GM23338 (cell line): ENCODE measurements around the gene GRSF1. TPM values are rescaled to one million over a fixed set of nuclear protein-coding genes. Genes with fewer than 3 reads are reported as not detected.

Experiments used
- ATAC-seq: fragments of 200-7000 bp; cut with Tn5 transposase; 3 replicates; pipeline ENCODE4 v1.9.1; 2020
- DNase-seq: peaks from one replicate; pipeline ENCODE4 v3.0.0-alpha.2; 2015; ENCODE audit warnings: low spot score
- H2AFZ ChIP-seq: fragments of 200-600 bp; sonication (generic); 2 replicates; pipeline ENCODE4 v1.8.0; 2016; ENCODE audit warnings: antibody characterized with exemption, mild to moderate bottlenecking, moderate library complexity
- H3F3A ChIP-seq: fragments of 200-600 bp; sonication (generic); replicated peaks from 2 replicates; pipeline ENCODE4 v1.8.0; 2017; ENCODE audit warnings: antibody characterized with exemption, mixed run types, low read depth
- H3K27ac ChIP-seq: fragments of 200-600 bp; sonication (generic); 2 replicates; pipeline ENCODE4 v1.6.1; 2016; ENCODE audit warnings: low read depth
- H3K27me3 ChIP-seq: fragments of 200-600 bp; sonication (generic); 2 replicates; pipeline ENCODE4 v1.8.0; 2016; ENCODE audit warnings: mild to moderate bottlenecking, mixed run types, moderate library complexity; ENCODE audit not compliant: insufficient read depth
- H3K36me3 ChIP-seq: fragments of 200-600 bp; sonication (generic); 2 replicates; pipeline ENCODE4 v1.8.0; 2016; ENCODE audit warnings: mild to moderate bottlenecking; ENCODE audit not compliant: insufficient read depth
- H3K4me1 ChIP-seq: fragments of 200-600 bp; sonication (generic); 2 replicates; pipeline ENCODE4 v1.8.0; 2016; ENCODE audit warnings: mild to moderate bottlenecking, moderate library complexity; ENCODE audit not compliant: insufficient read depth
- H3K4me2 ChIP-seq: fragments of 200-600 bp; sonication (generic); 2 replicates; pipeline ENCODE4 v1.7.1; 2017; ENCODE audit warnings: mixed run types
- H3K4me3 ChIP-seq: fragments of 200-600 bp; sonication (generic); 2 replicates; pipeline ENCODE4 v1.6.1; 2016; ENCODE audit warnings: mixed run types
- H3K79me2 ChIP-seq: fragments of 200-600 bp; sonication (generic); replicated peaks from 2 replicates; pipeline ENCODE4 v1.8.0; 2017; ENCODE audit warnings: mild to moderate bottlenecking; ENCODE audit not compliant: insufficient read depth
- H3K9me2 ChIP-seq: fragments of 200-600 bp; sonication (generic); 2 replicates; pipeline ENCODE4 v1.8.0; 2017; ENCODE audit not compliant: insufficient read depth
- H4K20me1 ChIP-seq: fragments of 200-600 bp; sonication (generic); replicated peaks from 2 replicates; pipeline ENCODE4 v1.8.0; 2017; ENCODE audit warnings: mild to moderate bottlenecking; ENCODE audit not compliant: insufficient read depth
- H3K27ac Mint-ChIP-seq: 2 replicates; pipeline ENCODE4 v1.8.0; 2020; ENCODE audit warnings: inconsistent platforms, mild to moderate bottlenecking, moderate library complexity, mixed read lengths
- H3K27me3 Mint-ChIP-seq: 3 replicates; pipeline ENCODE4 v1.8.0; 2022; ENCODE audit warnings: low read depth, mild to moderate bottlenecking, moderate library complexity, mixed read lengths, inconsistent platforms; ENCODE audit not compliant: insufficient read depth, poor library complexity
- H3K36me3 Mint-ChIP-seq: 3 replicates; pipeline ENCODE4 v1.8.0; 2021; ENCODE audit warnings: low read depth, mild to moderate bottlenecking, inconsistent platforms, moderate library complexity, mixed read lengths
- H3K4me1 Mint-ChIP-seq: 3 replicates; pipeline ENCODE4 v1.8.0; 2020; ENCODE audit warnings: mild to moderate bottlenecking, inconsistent platforms, mixed read lengths
- H3K4me3 Mint-ChIP-seq: 3 replicates; pipeline ENCODE4 v1.8.0; 2021; ENCODE audit warnings: moderate library complexity, mild to moderate bottlenecking, inconsistent platforms, mixed read lengths
- H3K9me3 Mint-ChIP-seq: 3 replicates; pipeline ENCODE4 v1.8.0; 2020; ENCODE audit warnings: moderate library complexity, mild to moderate bottlenecking, inconsistent platforms, mixed read lengths
- EZH2 ChIP-seq: fragments of 200-600 bp; sonication (generic); IDR thresholded peaks from one replicate; pipeline ENCODE4 v1.8.0; 2017; ENCODE audit warnings: antibody characterized with exemption, mild to moderate bottlenecking, low read depth; ENCODE audit not compliant: unreplicated experiment
- JUNB ChIP-seq: IDR thresholded peaks from one replicate; pipeline ENCODE4 v1.6.1; 2016; ENCODE audit warnings: antibody characterized with exemption; ENCODE audit not compliant: unreplicated experiment
- NANOG ChIP-seq: IDR thresholded peaks from 2 replicates; pipeline ENCODE4 v1.6.1; 2016; ENCODE audit warnings: antibody characterized with exemption, borderline replicate concordance
- STAT1 ChIP-seq: IDR thresholded peaks from one replicate; pipeline ENCODE4 v1.6.1; 2016; ENCODE audit warnings: antibody characterized with exemption; ENCODE audit not compliant: unreplicated experiment
- polyA plus RNA-seq: library from polyadenylated mRNA; unstranded; fragments of >200 nt; fragmentation: Nextera tagmentation; extraction: Ambion mirVana; gene quantifications from 2 replicates; pipeline ENCODE4 v1.2.1, GENCODE V29; 2016
- total RNA-seq: library from RNA; depleted of rRNA; stranded (reverse); fragments of >200 nt; shearing (Covaris generic); gene quantifications from 2 replicates; pipeline ENCODE4 v1.2.3, GENCODE V29; 2014
- TF ChIP-seq, protein P1 (sequence below), 2 experiments: fragments of 200-600 bp in 1 of 2; sonication (generic) in 1 of 2; conservative IDR thresholded peaks; 2 replicates each; pipeline versions ENCODE4 v1.5.1 to v1.6.1; 2016 to 2017; ENCODE audit warnings: antibody characterized with exemption in 2 of 2, low read depth in 2 of 2, mild to moderate bottlenecking in 2 of 2, moderate library complexity in 1 of 2
- TF ChIP-seq, protein P2 (sequence below): IDR thresholded peaks from 2 replicates; pipeline ENCODE4 v1.6.1; 2016; ENCODE audit warnings: antibody characterized with exemption
- TF ChIP-seq, protein P3 (sequence below): IDR thresholded peaks from one replicate; pipeline ENCODE4 v1.6.1; 2018; ENCODE audit warnings: antibody characterized with exemption; ENCODE audit not compliant: unreplicated experiment
- TF ChIP-seq, protein P4 (sequence below): fragments of 250-450 bp; sonication (Bioruptor Pico); IDR thresholded peaks from 2 replicates; pipeline ENCODE4 v1.5.0; 2020; ENCODE audit warnings: mild to moderate bottlenecking, moderate library complexity

GRSF1 gene
- total and polyA plus RNA-seq, 2 experiments from 2014 or later, result 77.3 to 108 TPM

DNA sequence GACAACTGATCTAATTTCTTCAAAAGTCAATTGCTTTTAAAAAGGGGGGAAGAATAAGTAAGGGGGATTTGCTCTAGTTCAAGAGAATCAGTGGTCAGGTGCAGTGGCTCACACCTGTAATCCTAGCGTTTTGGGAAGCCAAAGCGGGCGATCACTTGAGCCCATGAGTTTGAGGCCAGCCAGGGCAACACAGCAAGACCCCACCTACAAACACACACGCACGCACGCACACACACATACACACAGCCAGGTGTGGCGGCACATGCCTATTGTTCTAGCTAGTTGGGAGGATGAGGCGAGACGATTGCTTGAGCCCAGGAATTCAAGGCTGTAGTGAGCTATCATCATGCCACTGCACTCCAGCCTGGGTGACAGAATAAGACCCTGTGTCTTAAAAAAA lies 9.6 kb downstream of the GRSF1 start:
- no peak overlapping the region for H3K4me3 ChIP-seq
- no peak overlapping the region for H2AFZ ChIP-seq
- H3K27ac ChIP-seq, result no peak overlapping the region
- no peaks in the 10 kb centered on the region for H3K4me1 ChIP-seq
- no peaks in the 10 kb centered on the region for H3K9me3 Mint-ChIP-seq
- no peak overlapping the region for H3K4me3 Mint-ChIP-seq
- no peak for DNase-seq
- no peak overlapping the region for H3K4me2 ChIP-seq
- TF ChIP-seq, protein P1, sequence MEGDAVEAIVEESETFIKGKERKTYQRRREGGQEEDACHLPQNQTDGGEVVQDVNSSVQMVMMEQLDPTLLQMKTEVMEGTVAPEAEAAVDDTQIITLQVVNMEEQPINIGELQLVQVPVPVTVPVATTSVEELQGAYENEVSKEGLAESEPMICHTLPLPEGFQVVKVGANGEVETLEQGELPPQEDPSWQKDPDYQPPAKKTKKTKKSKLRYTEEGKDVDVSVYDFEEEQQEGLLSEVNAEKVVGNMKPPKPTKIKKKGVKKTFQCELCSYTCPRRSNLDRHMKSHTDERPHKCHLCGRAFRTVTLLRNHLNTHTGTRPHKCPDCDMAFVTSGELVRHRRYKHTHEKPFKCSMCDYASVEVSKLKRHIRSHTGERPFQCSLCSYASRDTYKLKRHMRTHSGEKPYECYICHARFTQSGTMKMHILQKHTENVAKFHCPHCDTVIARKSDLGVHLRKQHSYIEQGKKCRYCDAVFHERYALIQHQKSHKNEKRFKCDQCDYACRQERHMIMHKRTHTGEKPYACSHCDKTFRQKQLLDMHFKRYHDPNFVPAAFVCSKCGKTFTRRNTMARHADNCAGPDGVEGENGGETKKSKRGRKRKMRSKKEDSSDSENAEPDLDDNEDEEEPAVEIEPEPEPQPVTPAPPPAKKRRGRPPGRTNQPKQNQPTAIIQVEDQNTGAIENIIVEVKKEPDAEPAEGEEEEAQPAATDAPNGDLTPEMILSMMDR (conservative IDR thresholded peaks at IDR 0.05; ENCODE audit: low read depth in 2 of 2), result no peak
- TF ChIP-seq EZH2 (no peak), STAT1 (no peak), NANOG (no peak)
- TF ChIP-seq, protein P2, sequence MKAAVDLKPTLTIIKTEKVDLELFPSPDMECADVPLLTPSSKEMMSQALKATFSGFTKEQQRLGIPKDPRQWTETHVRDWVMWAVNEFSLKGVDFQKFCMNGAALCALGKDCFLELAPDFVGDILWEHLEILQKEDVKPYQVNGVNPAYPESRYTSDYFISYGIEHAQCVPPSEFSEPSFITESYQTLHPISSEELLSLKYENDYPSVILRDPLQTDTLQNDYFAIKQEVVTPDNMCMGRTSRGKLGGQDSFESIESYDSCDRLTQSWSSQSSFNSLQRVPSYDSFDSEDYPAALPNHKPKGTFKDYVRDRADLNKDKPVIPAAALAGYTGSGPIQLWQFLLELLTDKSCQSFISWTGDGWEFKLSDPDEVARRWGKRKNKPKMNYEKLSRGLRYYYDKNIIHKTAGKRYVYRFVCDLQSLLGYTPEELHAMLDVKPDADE, result no peak
- no peaks in the 10 kb centered on the region for H3K9me2 ChIP-seq
- peaks cover 5% of the 10 kb centered on the region for H3K27me3 Mint-ChIP-seq
- no peak overlapping the region for H3K27ac Mint-ChIP-seq
- peaks cover 89% of the 10 kb centered on the region for H3K36me3 Mint-ChIP-seq
- no peak for ATAC-seq
- H3F3A ChIP-seq, result no peaks in the 10 kb centered on the region
- H3K36me3 ChIP-seq, result peaks cover 65% of the 10 kb centered on the region
- H3K4me1 Mint-ChIP-seq, result no peaks in the 10 kb centered on the region
- peaks cover 34% of the 10 kb centered on the region for H4K20me1 ChIP-seq
- peaks cover 53% of the 10 kb centered on the region for H3K79me2 ChIP-seq
- no peaks in the 10 kb centered on the region for H3K27me3 ChIP-seq

DNA sequence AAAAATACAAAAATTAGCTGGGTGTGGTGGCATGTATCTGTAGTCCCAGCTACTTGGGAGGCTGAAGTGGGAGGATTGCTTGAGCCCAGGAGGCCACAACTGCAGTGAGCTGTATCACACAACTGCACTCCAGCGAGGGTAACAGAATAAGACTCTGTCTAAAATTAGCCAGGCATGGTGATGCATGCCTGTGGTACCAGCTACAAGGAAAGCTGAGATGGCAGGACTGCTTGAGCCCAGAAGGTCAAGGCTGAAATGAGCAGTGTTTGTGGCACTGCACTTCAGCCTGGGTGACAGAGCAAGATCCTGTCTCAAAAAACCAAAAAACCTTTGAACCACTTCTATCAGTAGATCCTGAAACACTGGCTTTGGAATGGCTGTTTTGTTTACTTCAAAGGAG lies 10.2 kb downstream of the GRSF1 start:
- H3K4me1 Mint-ChIP-seq, result no peaks in the 10 kb centered on the region
- peaks cover 5% of the 10 kb centered on the region for H3K27me3 Mint-ChIP-seq
- peaks cover 89% of the 10 kb centered on the region for H3K36me3 Mint-ChIP-seq
- ATAC-seq, result no peak
- Histone ChIP-seq H4K20me1 (peaks cover 35% of the 10 kb centered on the region), H3K9me2 (no peaks in the 10 kb centered on the region), H3K4me2 (no peak overlapping the region), H3K4me1 (no peaks in the 10 kb centered on the region), H3K27ac (no peak overlapping the region), H3K79me2 (peaks cover 47% of the 10 kb centered on the region), H3K4me3 (no peak overlapping the region), H2AFZ (no peak overlapping the region), H3K27me3 (no peaks in the 10 kb centered on the region), H3F3A (no peaks in the 10 kb centered on the region), H3K36me3 (peaks cover 69% of the 10 kb centered on the region)
- H3K27ac Mint-ChIP-seq, result no peak overlapping the region
- no peaks in the 10 kb centered on the region for H3K9me3 Mint-ChIP-seq
- no peak overlapping the region for H3K4me3 Mint-ChIP-seq
- DNase-seq, result no peak
- TF ChIP-seq, protein P2, result no peak
- no peak for TF ChIP-seq JUNB
- TF ChIP-seq, protein P3, sequence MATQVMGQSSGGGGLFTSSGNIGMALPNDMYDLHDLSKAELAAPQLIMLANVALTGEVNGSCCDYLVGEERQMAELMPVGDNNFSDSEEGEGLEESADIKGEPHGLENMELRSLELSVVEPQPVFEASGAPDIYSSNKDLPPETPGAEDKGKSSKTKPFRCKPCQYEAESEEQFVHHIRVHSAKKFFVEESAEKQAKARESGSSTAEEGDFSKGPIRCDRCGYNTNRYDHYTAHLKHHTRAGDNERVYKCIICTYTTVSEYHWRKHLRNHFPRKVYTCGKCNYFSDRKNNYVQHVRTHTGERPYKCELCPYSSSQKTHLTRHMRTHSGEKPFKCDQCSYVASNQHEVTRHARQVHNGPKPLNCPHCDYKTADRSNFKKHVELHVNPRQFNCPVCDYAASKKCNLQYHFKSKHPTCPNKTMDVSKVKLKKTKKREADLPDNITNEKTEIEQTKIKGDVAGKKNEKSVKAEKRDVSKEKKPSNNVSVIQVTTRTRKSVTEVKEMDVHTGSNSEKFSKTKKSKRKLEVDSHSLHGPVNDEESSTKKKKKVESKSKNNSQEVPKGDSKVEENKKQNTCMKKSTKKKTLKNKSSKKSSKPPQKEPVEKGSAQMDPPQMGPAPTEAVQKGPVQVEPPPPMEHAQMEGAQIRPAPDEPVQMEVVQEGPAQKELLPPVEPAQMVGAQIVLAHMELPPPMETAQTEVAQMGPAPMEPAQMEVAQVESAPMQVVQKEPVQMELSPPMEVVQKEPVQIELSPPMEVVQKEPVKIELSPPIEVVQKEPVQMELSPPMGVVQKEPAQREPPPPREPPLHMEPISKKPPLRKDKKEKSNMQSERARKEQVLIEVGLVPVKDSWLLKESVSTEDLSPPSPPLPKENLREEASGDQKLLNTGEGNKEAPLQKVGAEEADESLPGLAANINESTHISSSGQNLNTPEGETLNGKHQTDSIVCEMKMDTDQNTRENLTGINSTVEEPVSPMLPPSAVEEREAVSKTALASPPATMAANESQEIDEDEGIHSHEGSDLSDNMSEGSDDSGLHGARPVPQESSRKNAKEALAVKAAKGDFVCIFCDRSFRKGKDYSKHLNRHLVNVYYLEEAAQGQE, result no peak
- TF ChIP-seq, protein P4, sequence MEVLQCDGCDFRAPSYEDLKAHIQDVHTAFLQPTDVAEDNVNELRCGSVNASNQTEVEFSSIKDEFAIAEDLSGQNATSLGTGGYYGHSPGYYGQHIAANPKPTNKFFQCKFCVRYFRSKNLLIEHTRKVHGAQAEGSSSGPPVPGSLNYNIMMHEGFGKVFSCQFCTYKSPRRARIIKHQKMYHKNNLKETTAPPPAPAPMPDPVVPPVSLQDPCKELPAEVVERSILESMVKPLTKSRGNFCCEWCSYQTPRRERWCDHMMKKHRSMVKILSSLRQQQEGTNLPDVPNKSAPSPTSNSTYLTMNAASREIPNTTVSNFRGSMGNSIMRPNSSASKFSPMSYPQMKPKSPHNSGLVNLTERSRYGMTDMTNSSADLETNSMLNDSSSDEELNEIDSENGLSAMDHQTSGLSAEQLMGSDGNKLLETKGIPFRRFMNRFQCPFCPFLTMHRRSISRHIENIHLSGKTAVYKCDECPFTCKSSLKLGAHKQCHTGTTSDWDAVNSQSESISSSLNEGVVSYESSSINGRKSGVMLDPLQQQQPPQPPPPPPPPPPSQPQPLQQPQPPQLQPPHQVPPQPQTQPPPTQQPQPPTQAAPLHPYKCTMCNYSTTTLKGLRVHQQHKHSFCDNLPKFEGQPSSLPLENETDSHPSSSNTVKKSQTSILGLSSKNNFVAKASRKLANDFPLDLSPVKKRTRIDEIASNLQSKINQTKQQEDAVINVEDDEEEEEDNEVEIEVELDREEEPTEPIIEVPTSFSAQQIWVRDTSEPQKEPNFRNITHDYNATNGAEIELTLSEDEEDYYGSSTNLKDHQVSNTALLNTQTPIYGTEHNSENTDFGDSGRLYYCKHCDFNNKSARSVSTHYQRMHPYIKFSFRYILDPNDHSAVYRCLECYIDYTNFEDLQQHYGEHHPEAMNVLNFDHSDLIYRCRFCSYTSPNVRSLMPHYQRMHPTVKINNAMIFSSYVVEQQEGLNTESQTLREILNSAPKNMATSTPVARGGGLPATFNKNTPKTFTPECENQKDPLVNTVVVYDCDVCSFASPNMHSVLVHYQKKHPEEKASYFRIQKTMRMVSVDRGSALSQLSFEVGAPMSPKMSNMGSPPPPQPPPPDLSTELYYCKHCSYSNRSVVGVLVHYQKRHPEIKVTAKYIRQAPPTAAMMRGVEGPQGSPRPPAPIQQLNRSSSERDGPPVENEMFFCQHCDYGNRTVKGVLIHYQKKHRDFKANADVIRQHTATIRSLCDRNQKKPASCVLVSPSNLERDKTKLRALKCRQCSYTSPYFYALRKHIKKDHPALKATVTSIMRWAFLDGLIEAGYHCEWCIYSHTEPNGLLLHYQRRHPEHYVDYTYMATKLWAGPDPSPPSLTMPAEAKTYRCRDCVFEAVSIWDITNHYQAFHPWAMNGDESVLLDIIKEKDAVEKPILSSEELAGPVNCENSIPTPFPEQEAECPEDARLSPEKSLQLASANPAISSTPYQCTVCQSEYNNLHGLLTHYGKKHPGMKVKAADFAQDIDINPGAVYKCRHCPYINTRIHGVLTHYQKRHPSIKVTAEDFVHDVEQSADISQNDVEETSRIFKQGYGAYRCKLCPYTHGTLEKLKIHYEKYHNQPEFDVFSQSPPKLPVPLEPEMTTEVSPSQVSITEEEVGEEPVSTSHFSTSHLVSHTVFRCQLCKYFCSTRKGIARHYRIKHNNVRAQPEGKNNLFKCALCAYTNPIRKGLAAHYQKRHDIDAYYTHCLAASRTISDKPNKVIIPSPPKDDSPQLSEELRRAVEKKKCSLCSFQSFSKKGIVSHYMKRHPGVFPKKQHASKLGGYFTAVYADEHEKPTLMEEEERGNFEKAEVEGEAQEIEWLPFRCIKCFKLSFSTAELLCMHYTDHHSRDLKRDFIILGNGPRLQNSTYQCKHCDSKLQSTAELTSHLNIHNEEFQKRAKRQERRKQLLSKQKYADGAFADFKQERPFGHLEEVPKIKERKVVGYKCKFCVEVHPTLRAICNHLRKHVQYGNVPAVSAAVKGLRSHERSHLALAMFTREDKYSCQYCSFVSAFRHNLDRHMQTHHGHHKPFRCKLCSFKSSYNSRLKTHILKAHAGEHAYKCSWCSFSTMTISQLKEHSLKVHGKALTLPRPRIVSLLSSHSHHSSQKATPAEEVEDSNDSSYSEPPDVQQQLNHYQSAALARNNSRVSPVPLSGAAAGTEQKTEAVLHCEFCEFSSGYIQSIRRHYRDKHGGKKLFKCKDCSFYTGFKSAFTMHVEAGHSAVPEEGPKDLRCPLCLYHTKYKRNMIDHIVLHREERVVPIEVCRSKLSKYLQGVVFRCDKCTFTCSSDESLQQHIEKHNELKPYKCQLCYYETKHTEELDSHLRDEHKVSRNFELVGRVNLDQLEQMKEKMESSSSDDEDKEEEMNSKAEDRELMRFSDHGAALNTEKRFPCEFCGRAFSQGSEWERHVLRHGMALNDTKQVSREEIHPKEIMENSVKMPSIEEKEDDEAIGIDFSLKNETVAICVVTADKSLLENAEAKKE (CRISPR knock-in tag), result no peak
